ENCODE measurements around the gene ZMYND8.

Gene ZMYND8

GRCh38 chr20:47332381-47333206 is 23.9 kb downstream of the ZMYND8 start:
- DNase-seq (ENCODE audit: low read depth in 2 of 2), result no peak

- DNase-seq (ENCODE audit: low read depth in 2 of 2), result no peak
Observed at GRCh38 chr20:47330933-47331708, 25.4 kb downstream of the ZMYND8 start.

DNA sequence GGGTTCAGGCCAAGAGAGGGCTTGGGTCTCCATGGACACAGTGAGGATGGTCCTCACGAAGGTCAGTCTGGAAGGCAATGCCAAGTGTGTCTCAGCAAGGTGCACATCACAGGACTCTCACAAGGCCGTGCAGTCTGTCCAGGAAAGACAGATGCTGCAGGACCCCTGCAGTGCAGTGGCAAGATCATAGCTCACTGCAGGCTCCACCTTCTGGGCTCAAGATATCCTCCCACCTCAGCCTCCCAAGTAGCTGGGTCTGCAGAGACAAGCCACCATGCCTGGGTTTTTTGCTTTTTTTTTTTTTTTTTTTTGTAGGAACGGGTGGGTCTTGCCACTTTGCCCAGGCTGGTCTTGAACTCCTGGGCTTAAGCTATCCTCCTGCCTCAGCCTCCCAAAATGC is 26.4 kb downstream of the ZMYND8 start:
- DNase-seq (ENCODE audit: low read depth in 2 of 2), result no peak

GRCh38 chr20:47328129-47328528 is 28.4 kb downstream of the ZMYND8 start:
- no peak for DNase-seq (ENCODE audit: low read depth in 2 of 2)

GRCh38 chr20:47327711-47328110 is 28.8 kb downstream of the ZMYND8 start:
- no peak for DNase-seq (ENCODE audit: low read depth in 2 of 2)

DNA sequence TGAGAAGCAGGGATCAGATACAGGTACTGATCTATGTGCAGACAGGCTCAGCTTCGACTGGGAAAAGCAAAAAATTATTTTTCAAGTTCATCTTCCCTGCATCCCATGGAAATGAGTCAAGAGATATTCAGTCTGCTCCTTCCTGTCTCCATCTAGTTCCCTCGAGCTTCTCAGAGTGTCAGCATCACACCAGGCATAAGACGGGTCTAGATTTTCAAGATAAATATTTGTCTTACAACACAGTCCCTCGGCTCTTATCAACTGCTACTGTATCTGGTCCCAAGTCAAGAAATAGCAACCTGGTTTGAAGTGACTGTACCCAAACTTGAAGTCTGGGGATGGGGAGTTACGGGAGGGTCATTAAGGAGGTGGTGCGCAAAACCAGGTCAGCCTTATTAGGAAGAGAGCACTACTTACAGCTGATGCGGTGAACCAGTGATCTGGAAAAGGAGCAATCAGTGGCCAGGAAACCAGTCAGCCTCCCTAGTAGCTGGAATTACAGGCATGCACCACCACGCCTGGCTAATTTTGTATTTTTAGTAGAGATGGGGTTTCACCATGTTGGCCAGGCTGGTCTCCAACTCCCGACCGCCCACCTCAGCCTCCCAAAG is 29.7 kb downstream of the ZMYND8 start:
- DNase-seq (ENCODE audit: low read depth in 2 of 2), result no peak

DNA sequence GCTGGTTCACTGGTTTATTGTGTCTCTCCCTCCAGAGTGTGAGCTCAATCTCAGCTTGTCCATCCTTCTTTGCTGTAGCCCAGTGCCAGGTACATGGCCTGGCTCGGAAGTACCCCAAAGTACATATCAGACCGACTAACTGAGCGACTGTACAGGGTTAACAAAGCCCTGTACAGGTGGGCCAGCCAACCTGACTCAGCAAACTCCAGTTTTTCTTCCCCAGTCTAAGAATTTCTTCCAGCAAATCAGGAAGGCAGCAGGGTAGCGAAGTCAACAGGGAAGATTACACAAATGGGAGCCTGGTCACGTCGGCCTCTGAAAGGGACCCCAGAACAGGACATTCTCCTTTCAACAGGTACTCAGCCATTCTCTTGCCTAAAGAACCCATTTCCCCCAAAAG is 31.3 kb downstream of the ZMYND8 start:
- DNase-seq (ENCODE audit: low read depth in 2 of 2), result no peak

DNA sequence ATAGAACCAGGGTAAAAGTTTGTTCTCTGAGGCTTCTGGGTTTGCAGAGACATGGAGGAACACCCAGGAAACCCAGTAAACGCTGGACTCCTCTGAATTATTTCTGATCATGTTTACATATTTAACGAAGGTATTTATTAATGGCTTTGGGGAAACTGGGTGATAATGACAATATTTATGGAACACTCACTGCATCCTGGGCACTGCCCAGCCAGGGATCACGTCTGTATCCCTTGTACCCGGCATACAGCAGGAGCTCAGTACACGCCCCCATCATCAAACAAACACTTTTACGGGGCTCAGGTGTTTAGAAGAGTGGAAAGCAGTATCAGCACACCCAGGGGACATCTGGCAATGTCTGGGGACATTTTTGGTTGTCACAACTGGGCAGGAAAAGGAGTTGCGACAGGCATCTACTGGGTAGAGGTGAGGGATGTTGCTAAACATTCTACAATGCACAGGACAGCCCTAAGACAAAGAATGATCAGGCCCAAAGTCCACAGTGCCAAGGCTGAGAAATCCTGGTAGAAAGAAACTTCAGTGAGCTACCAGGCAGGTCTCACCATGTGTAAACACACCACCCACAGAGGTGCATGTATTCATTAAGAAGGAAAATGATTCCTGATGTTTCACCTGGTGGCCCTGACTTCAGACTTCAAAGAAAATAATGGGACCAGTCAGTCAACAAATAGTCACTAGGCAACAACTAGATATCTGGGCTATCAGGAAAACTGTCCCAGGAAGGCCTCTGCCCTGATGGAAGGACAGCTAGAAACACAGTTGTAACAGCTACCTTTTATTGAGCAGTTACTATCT is 35.3 kb downstream of the ZMYND8 start:
- no peak for DNase-seq (ENCODE audit: low read depth in 2 of 2)

DNA sequence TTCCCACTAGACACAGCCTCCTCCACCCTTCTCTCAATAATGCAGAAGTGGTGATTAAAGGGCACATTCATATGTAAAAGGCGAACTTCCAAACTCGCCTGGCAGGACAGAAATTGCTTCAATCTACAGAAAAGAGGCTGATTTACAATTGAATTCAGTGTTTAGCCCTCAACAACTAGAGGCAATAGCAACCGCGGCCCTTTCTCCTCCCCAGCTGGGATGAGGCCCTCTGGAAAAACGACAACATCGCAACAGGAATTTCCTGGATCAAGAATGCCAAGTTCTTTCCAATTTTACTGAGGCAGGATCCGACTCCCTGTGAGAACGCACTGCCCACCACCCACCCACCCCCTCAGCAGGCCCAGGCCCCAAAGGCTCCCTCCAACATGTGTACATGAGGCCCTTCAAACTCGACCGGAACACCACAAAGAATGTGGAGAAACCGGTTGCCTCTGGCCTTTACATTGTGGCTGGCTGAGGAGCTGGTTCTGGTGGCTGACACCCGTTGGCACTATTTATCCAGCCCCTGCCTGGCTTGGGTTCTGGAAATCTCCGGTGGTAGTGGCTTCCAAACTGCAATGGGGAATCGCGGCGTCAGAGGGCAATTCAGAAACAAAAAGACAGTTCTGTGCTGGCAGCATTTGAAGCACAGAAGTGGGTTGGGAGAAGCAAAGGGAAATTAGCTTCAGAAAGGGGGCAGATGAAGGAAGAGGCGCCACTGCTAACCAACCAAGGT is 36.8 kb downstream of the ZMYND8 start:
- DNase-seq (ENCODE audit: low read depth in 2 of 2), result no peak

DNA sequence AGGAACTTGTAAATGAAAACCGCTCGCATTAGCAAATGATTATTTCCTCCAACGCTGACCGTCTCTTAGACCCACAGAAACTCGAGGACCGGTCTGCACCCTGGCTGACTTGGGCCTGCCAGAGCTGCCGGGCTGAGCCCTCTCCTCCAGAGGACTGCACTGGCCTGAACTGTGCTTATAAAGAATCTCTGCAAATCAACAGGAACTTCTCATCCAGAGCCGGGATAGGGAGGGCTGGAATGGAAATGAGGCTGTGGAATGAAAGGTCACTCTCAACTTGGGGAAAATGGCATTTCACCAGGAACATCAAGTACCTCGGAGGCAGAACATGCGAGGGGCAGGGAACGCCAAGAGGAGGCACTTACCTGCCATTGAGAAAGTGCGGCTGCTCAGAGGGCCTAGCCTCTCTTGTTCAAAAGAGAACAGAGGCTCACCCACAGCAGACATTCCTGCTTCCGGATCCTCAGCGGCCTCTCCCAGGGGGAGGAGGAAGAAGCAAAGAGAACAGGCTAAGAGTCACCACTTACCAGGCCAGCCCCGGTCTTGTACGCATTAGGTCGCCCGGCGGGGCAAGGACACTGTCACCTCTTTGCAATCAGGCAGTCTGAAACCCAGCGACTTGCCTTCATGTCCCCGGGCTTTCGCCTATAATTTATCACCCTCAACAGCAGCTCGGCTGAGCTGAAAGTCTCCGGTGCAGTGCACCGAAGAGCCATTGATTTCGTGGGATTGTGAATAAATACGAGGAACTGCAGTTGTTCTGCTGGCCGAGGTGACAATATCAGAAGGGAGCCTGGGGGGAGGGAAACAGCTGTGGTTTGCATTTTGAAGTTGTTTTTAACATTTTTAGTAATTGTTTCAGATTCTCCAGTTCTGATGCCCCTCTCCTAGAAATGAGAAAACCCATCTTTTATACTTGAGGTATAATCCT is 37.6 kb downstream of the ZMYND8 start:
- no peak for DNase-seq (ENCODE audit: low read depth in 2 of 2)

- DNase-seq (ENCODE audit: low read depth in 2 of 2), result no peak
Observed at GRCh38 chr20:47318027-47318585, 38.4 kb downstream of the ZMYND8 start.

DNA sequence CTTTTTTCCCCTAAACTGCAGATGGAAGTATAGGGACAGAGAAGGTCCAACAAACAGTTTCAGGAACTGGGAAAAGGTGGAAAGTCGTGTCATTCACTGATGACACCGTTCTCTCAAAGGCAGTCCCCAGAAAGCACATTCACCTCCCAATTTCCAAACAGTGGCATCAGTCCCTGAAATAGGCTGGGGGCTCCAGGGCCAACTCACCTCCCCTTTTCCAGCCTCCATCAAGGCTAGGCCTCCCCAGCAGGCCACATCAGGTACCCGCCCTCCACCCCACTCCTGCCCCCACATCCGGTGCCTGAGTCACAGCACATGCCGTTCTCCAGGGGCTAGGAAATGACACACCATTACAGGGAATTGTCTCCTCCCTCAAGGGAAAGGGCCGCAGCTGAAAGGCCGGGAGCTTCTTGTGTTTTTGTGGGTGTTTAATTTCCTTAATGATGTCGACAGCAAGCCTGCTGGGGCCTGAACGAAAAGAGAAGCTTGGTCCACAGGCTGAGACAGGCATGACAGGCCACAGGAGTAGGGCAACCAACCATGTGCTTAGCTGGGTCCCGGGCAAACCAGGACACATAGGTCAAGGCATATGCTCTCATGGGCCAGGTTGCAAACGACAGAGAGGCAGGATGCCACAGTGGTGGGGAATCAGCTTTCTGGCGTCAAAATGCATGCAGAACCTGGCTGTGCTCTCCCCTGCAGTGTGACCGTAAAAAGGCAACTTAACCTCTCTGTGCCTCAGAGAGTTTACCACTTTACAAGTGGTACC is 39.2 kb downstream of the ZMYND8 start:
- DNase-seq (ENCODE audit: low read depth in 2 of 2), result peak; percentile 20 to 54

- DNase-seq (ENCODE audit: low read depth in 2 of 2), result no peak
Observed at GRCh38 chr20:47316776-47317126, 39.7 kb downstream of the ZMYND8 start.

- no peak for DNase-seq (ENCODE audit: low read depth in 2 of 2)
Observed at GRCh38 chr20:47315339-47316056, 41.0 kb downstream of the ZMYND8 start.

DNA sequence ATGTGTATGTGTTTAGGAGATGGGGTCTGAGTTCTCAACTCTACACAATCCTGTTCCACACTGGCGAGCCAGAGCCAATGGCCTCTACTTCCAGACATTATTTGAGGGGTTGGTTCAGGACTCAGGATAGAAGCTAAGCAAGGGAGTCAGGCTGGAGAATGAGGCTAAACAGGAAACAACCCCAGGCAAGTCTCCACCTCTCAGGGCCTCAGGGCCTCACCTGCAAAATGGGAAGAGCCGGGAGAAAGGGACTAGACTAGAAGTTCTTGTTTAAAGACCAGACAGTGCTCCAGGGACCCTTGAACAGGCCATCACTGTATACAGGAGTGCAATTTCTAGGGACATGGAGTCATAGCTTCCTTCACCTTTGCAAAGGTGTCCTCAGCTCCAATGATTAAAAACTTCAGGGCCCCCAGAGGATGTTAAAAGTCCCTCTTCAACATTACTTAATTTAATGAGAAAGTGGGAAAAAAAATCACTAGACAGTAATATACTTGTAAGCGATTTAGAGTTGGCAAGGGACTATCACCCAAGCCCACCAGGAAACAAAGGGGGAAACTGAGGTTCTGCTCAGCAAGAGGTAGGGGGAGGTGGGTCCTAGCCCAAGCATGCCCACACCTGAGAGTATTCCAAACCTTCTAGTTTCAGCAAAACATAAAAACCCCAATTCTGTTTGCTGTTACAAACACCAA is 41.7 kb downstream of the ZMYND8 start:
- no peak for DNase-seq (ENCODE audit: low read depth in 2 of 2)

DNA sequence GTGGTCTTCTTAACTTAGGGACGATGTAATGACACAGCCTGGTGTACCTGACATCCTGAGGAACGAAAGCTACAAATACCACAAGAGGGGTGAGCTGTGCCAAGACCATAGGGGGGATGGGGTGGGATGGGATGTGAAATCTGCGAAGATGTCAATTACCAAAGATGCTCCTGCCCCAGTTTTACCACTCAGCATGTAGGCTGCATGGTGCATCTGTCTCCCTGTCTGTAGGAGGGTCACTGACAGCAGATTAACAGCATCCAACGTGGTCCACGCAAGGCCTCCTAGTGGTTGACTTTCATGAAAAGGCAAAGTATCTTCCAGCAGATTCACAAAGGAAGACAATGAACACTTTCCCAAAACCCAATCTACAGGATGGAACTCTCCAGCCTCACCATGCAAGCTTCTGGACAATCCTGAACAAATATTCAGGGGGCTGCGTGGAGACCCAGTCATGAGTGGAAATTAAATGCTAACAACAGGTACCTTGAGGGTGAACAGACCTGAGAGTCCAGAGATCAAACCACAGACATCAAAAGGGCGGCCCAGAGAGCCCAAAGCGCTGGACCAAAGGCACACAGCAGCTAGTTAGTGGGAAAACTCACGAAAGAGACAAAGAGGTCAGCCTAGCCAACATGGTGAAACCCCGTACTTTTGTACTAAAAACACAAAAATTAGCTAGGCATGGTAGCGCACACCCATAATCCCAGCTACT is 44.4 kb downstream of the ZMYND8 start:
- DNase-seq (ENCODE audit: low read depth in 2 of 2), result no peak

GRCh38 chr20:47311211-47311610 is 45.3 kb downstream of the ZMYND8 start:
- DNase-seq (ENCODE audit: low read depth in 2 of 2), result no peak

All from activated CD8-positive, alpha-beta memory T cell treated with anti-CD3 and anti-CD28 coated beads for 4 hours (primary cell).